ENCODE data around the gene DNASE1L2. TPM values are rescaled to one million over a fixed set of nuclear protein-coding genes. Genes with fewer than 3 reads are reported as not detected.

DNASE1L2 gene
- total and polyA plus RNA-seq, 4 donors = 0.38 to 1.1 (median 0.73) TPM

GRCh38 chr16:2284001-2284770 lies 47.9 kb downstream of the DNASE1L2 start:
- Histone ChIP-seq H3K4me1 (ENCODE audit: control insufficient read depth in 1 of 2, insufficient read depth in 2 of 2, low read length in 2 of 2) (no peaks in the 10 kb centered on the region), H3K9me3 (ENCODE audit: control insufficient read depth, low read length) (no peaks in the 10 kb centered on the region), H3K27ac (ENCODE audit: low read depth in 1 of 2, low read length in 2 of 2) (no peak overlapping the region), H3K27me3 (ENCODE audit: control insufficient read depth in 1 of 2, insufficient read depth in 2 of 2, low read length in 1 of 2) (no peaks in the 10 kb centered on the region), H3K4me3 (ENCODE audit: low read length in 2 of 2) (no peak overlapping the region), H3K36me3 (ENCODE audit: control insufficient read depth in 1 of 2, insufficient read depth in 2 of 2, low read length in 1 of 2) (peaks cover 0 to 4% of the 10 kb centered on the region in 2 donors)
- WGBS, 2 donors = 87% methylated on average over 36 to 37 of the region's 37 CpGs
- intact Hi-C loops (cut with DNase I) = no loop called here
- ATAC-seq (ENCODE audit: low FRiP score) = no peak
- peak in 1 of 2 donors; percentile 47 for DNase-seq

DNA sequence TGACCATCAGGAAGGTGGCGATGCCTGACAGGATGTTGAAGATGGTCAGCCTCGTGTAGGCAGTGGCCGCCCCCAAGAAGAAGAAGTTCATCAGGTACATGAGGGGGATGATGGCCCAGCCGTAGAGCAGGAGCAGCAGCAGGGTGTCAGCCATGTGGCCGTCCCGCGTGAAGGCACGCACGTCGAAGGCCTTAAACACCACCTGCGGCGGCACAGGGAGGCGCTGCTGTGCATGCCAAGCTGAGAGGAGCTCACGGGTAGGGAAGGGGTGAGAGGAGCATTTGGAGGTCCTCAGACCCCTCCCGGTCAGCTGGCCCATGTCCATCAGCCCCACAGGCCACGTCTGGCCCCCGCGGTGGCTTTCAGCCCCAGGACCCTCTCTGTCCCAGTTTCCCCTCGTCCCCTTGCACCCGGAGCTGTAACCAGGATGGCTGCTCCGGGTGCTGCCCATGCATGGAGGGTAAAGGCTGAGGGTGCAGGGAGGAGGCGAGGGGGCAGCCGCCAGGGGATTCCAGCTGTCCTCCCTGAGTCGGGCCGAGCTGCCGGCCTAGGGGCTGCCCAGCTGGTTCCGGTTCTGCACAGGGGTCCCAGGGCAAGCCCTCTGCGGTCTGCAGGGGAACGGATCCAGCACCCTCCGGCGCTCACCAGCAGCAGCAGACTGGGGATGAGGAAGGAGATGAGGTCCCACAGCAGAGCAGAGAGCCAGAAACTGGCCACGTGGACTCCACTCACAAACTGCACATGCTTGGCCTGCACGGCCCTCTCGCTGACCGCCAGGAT lies 48.7 kb downstream of the DNASE1L2 start:
- 87 to 89% methylated on average over 34 to 35 of the region's 35 CpGs for WGBS, 2 donors
- H3K27ac ChIP-seq (ENCODE audit: low read depth in 1 of 2, low read length in 2 of 2) = no peak overlapping the region
- no peaks in the 10 kb centered on the region for H3K4me1 ChIP-seq (ENCODE audit: control insufficient read depth in 1 of 2, insufficient read depth in 2 of 2, low read length in 2 of 2)
- no peaks in the 10 kb centered on the region for H3K9me3 ChIP-seq (ENCODE audit: control insufficient read depth, low read length)
- H3K4me3 ChIP-seq (ENCODE audit: low read length in 2 of 2) = no peak overlapping the region
- intact Hi-C loops (cut with DNase I) = no loop called here
- H3K36me3 ChIP-seq (ENCODE audit: control insufficient read depth in 1 of 2, insufficient read depth in 2 of 2, low read length in 1 of 2) = peaks cover 0 to 6% of the 10 kb centered on the region in 2 donors
- no peak for ATAC-seq (ENCODE audit: low FRiP score)
- no peaks in the 10 kb centered on the region for H3K27me3 ChIP-seq (ENCODE audit: control insufficient read depth in 1 of 2, insufficient read depth in 2 of 2, low read length in 1 of 2)
- peak in 1 of 2 donors; percentile 37 for DNase-seq

GRCh38 chr16:2285731-2286191 lies 49.5 kb downstream of the DNASE1L2 start:
- intact Hi-C loops (cut with DNase I) = no loop called here
- 73 to 77% methylated on average over 12 to 13 of the region's 13 CpGs for WGBS, 2 donors
- Histone ChIP-seq H3K4me1 (ENCODE audit: control insufficient read depth in 1 of 2, insufficient read depth in 2 of 2, low read length in 2 of 2) (no peaks in the 10 kb centered on the region), H3K9me3 (ENCODE audit: control insufficient read depth, low read length) (no peaks in the 10 kb centered on the region), H3K36me3 (ENCODE audit: control insufficient read depth in 1 of 2, insufficient read depth in 2 of 2, low read length in 1 of 2) (peaks cover 0 to 6% of the 10 kb centered on the region in 2 donors), H3K4me3 (ENCODE audit: low read length in 2 of 2) (no peak overlapping the region), H3K27ac (ENCODE audit: low read depth in 1 of 2, low read length in 2 of 2) (no peak overlapping the region), H3K27me3 (ENCODE audit: control insufficient read depth in 1 of 2, insufficient read depth in 2 of 2, low read length in 1 of 2) (no peaks in the 10 kb centered on the region)
- DNase-seq (no peak), ATAC-seq (ENCODE audit: low FRiP score) (no peak)

DNA sequence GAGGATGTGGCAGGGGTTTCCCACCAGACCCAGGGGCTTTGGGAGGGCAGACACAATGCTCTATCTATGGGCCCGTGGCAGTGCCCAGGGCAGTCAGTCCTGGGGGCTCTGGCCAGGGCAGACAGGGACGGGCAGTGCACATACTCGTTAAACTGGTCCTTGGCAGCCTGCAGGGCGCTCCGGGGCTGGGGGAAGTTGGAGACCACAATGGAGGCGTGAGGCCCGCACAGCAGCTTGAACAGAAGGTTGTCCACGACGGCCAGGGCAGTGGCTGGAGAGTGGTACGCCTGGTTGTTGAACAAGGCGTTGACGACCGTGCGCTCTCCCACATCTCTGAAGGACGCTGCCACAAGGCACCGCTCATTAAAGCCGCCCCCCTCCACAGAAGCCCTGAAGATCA lies 50.3 kb downstream of the DNASE1L2 start:
- 90 to 92% methylated on average over 17 of the region's 17 CpGs for WGBS, 2 donors
- Histone ChIP-seq H3K36me3 (ENCODE audit: control insufficient read depth in 1 of 2, insufficient read depth in 2 of 2, low read length in 1 of 2) (peaks cover 0 to 6% of the 10 kb centered on the region in 2 donors), H3K27me3 (ENCODE audit: control insufficient read depth in 1 of 2, insufficient read depth in 2 of 2, low read length in 1 of 2) (no peaks in the 10 kb centered on the region), H3K9me3 (ENCODE audit: control insufficient read depth, low read length) (no peaks in the 10 kb centered on the region), H3K4me1 (ENCODE audit: control insufficient read depth in 1 of 2, insufficient read depth in 2 of 2, low read length in 2 of 2) (no peaks in the 10 kb centered on the region), H3K27ac (ENCODE audit: low read depth in 1 of 2, low read length in 2 of 2) (no peak overlapping the region), H3K4me3 (ENCODE audit: low read length in 2 of 2) (no peak overlapping the region)
- no peak for ATAC-seq (ENCODE audit: low FRiP score)
- intact Hi-C loops (cut with DNase I) = no loop called here
- peak in 1 of 2 donors; percentile 36 for DNase-seq

GRCh38 chr16:2287916-2288547 lies 51.8 kb downstream of the DNASE1L2 start:
- H3K9me3 ChIP-seq (ENCODE audit: control insufficient read depth, low read length) = no peaks in the 10 kb centered on the region
- H3K4me1 ChIP-seq (ENCODE audit: control insufficient read depth in 1 of 2, insufficient read depth in 2 of 2, low read length in 2 of 2) = no peaks in the 10 kb centered on the region
- intact Hi-C loops (cut with DNase I) = no loop called here
- DNase-seq = peak in 1 of 2 donors; percentile 33
- no peak overlapping the region for H3K4me3 ChIP-seq (ENCODE audit: low read length in 2 of 2)
- peaks cover 0 to 6% of the 10 kb centered on the region in 2 donors for H3K36me3 ChIP-seq (ENCODE audit: control insufficient read depth in 1 of 2, insufficient read depth in 2 of 2, low read length in 1 of 2)
- no peak for ATAC-seq (ENCODE audit: low FRiP score)
- no peaks in the 10 kb centered on the region for H3K27me3 ChIP-seq (ENCODE audit: control insufficient read depth in 1 of 2, insufficient read depth in 2 of 2, low read length in 1 of 2)
- 85% methylated on average over 35 of the region's 35 CpGs for WGBS, 2 donors
- no peak overlapping the region for H3K27ac ChIP-seq (ENCODE audit: low read depth in 1 of 2, low read length in 2 of 2)

Small RNA genes lying within 50 kb of the gene (microRNA-seq; reads per million reads assigned to microRNA genes)
- gene MIR3677 (0 reads per million in 2 donors), gene MIR4717 (0 reads per million in 2 donors)

Other genes with a start within 250 kb of the DNASE1L2 start
- gene SYNGR3, start 246.5 kb upstream of the DNASE1L2 start, total RNA-seq = under 1 TPM; 0.36 to 0.57 TPM
- gene SYNGR3, start 246.5 kb upstream of the DNASE1L2 start, polyA plus RNA-seq = under 1 TPM in 1 of 2 donors, not detected in 1; 0.26 TPM
- gene ZNF598, start 226.6 kb upstream of the DNASE1L2 start, total RNA-seq = 10 to 100 TPM; 31.0 to 34.4 TPM
- gene ZNF598, start 226.6 kb upstream of the DNASE1L2 start, polyA plus RNA-seq = 10 to 100 TPM; 12.8 to 32.9 TPM
- gene NPW, start 216.7 kb upstream of the DNASE1L2 start, total RNA-seq = 1 to 10 TPM in 1 of 2 donors, not detected in 1; 1.2 TPM
- under 1 TPM in 1 of 2 donors, not detected in 1; 0.56 TPM for gene NPW, start 216.7 kb upstream of the DNASE1L2 start, polyA plus RNA-seq
- gene NHERF2, start 209.5 kb upstream of the DNASE1L2 start, total RNA-seq = 100 to 1,000 TPM in 1 of 2 donors, 10 to 100 TPM in 1; 81.8 to 110 TPM
- 100 to 1,000 TPM; 119 to 133 TPM for gene NHERF2, start 209.5 kb upstream of the DNASE1L2 start, polyA plus RNA-seq
- gene NTHL1, start 188.6 kb upstream of the DNASE1L2 start, total RNA-seq = 10 to 100 TPM in 1 of 2 donors, 1 to 10 TPM in 1; 7.4 to 12.9 TPM
- 10 to 100 TPM; 24.4 to 33.8 TPM for gene NTHL1, start 188.6 kb upstream of the DNASE1L2 start, polyA plus RNA-seq
- gene TSC2, start 188.5 kb upstream of the DNASE1L2 start, total RNA-seq = 100 to 1,000 TPM in 1 of 2 donors, 10 to 100 TPM in 1; 92.4 to 146 TPM
- gene TSC2, start 188.5 kb upstream of the DNASE1L2 start, polyA plus RNA-seq = 100 to 1,000 TPM in 1 of 2 donors, 10 to 100 TPM in 1; 16.2 to 166 TPM
- 100 to 1,000 TPM; 325 to 337 TPM for gene PKD1, start 100.5 kb upstream of the DNASE1L2 start, total RNA-seq
- 100 to 1,000 TPM in 1 of 2 donors, 10 to 100 TPM in 1; 42.8 to 270 TPM for gene PKD1, start 100.5 kb upstream of the DNASE1L2 start, polyA plus RNA-seq
- under 1 TPM in 1 of 2 donors, not detected in 1; 0.51 TPM for gene RAB26, start 87.8 kb upstream of the DNASE1L2 start, total RNA-seq
- gene RAB26, start 87.8 kb upstream of the DNASE1L2 start, polyA plus RNA-seq = 1 to 10 TPM; 2.5 to 4.8 TPM
- gene TRAF7, start 80.7 kb upstream of the DNASE1L2 start, total RNA-seq = 10 to 100 TPM; 47.7 to 54.4 TPM
- 10 to 100 TPM; 24.4 to 38.0 TPM for gene TRAF7, start 80.7 kb upstream of the DNASE1L2 start, polyA plus RNA-seq
- under 1 TPM in 1 of 2 donors, not detected in 1; 0.15 TPM for gene CASKIN1, start 39.8 kb upstream of the DNASE1L2 start, total RNA-seq
- gene CASKIN1, start 39.8 kb upstream of the DNASE1L2 start, polyA plus RNA-seq = under 1 TPM; 0.13 to 0.28 TPM
- 10 to 100 TPM; 14.1 to 19.9 TPM for gene MLST8, start 31.0 kb upstream of the DNASE1L2 start, total RNA-seq
- 10 to 100 TPM; 23.7 to 50.7 TPM for gene MLST8, start 31.0 kb upstream of the DNASE1L2 start, polyA plus RNA-seq
- gene BRICD5, start 25.6 kb upstream of the DNASE1L2 start, total RNA-seq = 1 to 10 TPM; 3.4 to 6.0 TPM
- 10 to 100 TPM in 1 of 2 donors, under 1 TPM in 1; 0.88 to 36.1 TPM for gene BRICD5, start 25.6 kb upstream of the DNASE1L2 start, polyA plus RNA-seq
- 1 to 10 TPM; 8.9 to 9.1 TPM for gene PGP, start 21.6 kb upstream of the DNASE1L2 start, total RNA-seq
- gene PGP, start 21.6 kb upstream of the DNASE1L2 start, polyA plus RNA-seq = 10 to 100 TPM in 1 of 2 donors, 1 to 10 TPM in 1; 7.3 to 15.4 TPM
- gene E4F1, start 12.9 kb upstream of the DNASE1L2 start, total RNA-seq = 10 to 100 TPM; 17.3 to 21.5 TPM
- gene E4F1, start 12.9 kb upstream of the DNASE1L2 start, polyA plus RNA-seq = 10 to 100 TPM; 12.9 to 75.7 TPM
- gene ECI1, start 15.1 kb downstream of the DNASE1L2 start, total RNA-seq = 10 to 100 TPM; 28.4 to 31.3 TPM
- gene ECI1, start 15.1 kb downstream of the DNASE1L2 start, polyA plus RNA-seq = 10 to 100 TPM; 63.0 to 66.0 TPM
- 10 to 100 TPM; 95.5 to 98.4 TPM for gene RNPS1, start 31.7 kb downstream of the DNASE1L2 start, total RNA-seq
- 100 to 1,000 TPM in 1 of 2 donors, 10 to 100 TPM in 1; 96.4 to 101 TPM for gene RNPS1, start 31.7 kb downstream of the DNASE1L2 start, polyA plus RNA-seq
- gene ABCA3, start 104.3 kb downstream of the DNASE1L2 start, total RNA-seq = 10 to 100 TPM; 11.7 to 19.3 TPM
- gene ABCA3, start 104.3 kb downstream of the DNASE1L2 start, polyA plus RNA-seq = 1 to 10 TPM; 2.6 to 7.6 TPM
- gene CCNF, start 193.0 kb downstream of the DNASE1L2 start, total RNA-seq = 1 to 10 TPM in 1 of 2 donors, under 1 TPM in 1; 0.91 to 3.6 TPM
- gene CCNF, start 193.0 kb downstream of the DNASE1L2 start, polyA plus RNA-seq = under 1 TPM; 0.33 to 0.75 TPM
- gene TEDC2, start 223.7 kb downstream of the DNASE1L2 start, total RNA-seq = under 1 TPM; 0.62 to 0.84 TPM
- gene TEDC2, start 223.7 kb downstream of the DNASE1L2 start, polyA plus RNA-seq = 1 to 10 TPM in 1 of 2 donors, under 1 TPM in 1; 0.38 to 1.6 TPM
- under 1 TPM in 1 of 2 donors, not detected in 1; 0.42 TPM for gene NTN3, start 234.9 kb downstream of the DNASE1L2 start, total RNA-seq
- gene NTN3, start 234.9 kb downstream of the DNASE1L2 start, polyA plus RNA-seq = not detected
- 10 to 100 TPM in 1 of 2 donors, 1 to 10 TPM in 1; 6.9 to 15.6 TPM for gene TBC1D24, start 238.7 kb downstream of the DNASE1L2 start, total RNA-seq
- gene TBC1D24, start 238.7 kb downstream of the DNASE1L2 start, polyA plus RNA-seq = 1 to 10 TPM in 1 of 2 donors, under 1 TPM in 1; 0.38 to 3.0 TPM

Data from aorta (tissue), 5 donors.